Body of pancreas (tissue), 4 donors: Measurements from ENCODE around the gene P3H2.

Source experiments
- POLR2A ChIP-seq, 3 donors: fragments of 450-650 bp; IDR thresholded peaks; one replicate each; pipeline ENCODE4 v1.6.1; 2016; ENCODE audit warnings: antibody characterized with exemption in 3 of 3, mild to moderate bottlenecking in 2 of 3
- TF ChIP-seq, protein P1 (sequence below), 7 experiments: fragments of 450-650 bp in 4 of 7; fragments of 200-600 bp in 3 of 7; sonication (generic) in 3 of 7; IDR thresholded peaks; one replicate each; pipeline ENCODE4 v1.5.1; 2016 to 2019; ENCODE audit warnings: antibody characterized with exemption in 7 of 7

GRCh38 chr3:190019844-190020243, 100.9 kb downstream of the P3H2 start:
- no peak for TF ChIP-seq POLR2A (IDR thresholded peaks at IDR 0.05)
- TF ChIP-seq, protein P1, sequence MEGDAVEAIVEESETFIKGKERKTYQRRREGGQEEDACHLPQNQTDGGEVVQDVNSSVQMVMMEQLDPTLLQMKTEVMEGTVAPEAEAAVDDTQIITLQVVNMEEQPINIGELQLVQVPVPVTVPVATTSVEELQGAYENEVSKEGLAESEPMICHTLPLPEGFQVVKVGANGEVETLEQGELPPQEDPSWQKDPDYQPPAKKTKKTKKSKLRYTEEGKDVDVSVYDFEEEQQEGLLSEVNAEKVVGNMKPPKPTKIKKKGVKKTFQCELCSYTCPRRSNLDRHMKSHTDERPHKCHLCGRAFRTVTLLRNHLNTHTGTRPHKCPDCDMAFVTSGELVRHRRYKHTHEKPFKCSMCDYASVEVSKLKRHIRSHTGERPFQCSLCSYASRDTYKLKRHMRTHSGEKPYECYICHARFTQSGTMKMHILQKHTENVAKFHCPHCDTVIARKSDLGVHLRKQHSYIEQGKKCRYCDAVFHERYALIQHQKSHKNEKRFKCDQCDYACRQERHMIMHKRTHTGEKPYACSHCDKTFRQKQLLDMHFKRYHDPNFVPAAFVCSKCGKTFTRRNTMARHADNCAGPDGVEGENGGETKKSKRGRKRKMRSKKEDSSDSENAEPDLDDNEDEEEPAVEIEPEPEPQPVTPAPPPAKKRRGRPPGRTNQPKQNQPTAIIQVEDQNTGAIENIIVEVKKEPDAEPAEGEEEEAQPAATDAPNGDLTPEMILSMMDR (IDR thresholded peaks at IDR 0.05): no peak
